Activated CD8-positive, alpha-beta memory T cell treated with anti-CD3 and anti-CD28 coated beads for 1 hour (primary cell): ENCODE results near the gene C1orf159.

Source experiments
- DNase-seq, 2 donors: peaks; one replicate each; pipeline ENCODE4 v3.0.0-alpha.2; 2020; ENCODE audit warnings: low read depth in 1 of 2; ENCODE audit errors: extremely low read depth in 1 of 2

Gene C1orf159

DNA sequence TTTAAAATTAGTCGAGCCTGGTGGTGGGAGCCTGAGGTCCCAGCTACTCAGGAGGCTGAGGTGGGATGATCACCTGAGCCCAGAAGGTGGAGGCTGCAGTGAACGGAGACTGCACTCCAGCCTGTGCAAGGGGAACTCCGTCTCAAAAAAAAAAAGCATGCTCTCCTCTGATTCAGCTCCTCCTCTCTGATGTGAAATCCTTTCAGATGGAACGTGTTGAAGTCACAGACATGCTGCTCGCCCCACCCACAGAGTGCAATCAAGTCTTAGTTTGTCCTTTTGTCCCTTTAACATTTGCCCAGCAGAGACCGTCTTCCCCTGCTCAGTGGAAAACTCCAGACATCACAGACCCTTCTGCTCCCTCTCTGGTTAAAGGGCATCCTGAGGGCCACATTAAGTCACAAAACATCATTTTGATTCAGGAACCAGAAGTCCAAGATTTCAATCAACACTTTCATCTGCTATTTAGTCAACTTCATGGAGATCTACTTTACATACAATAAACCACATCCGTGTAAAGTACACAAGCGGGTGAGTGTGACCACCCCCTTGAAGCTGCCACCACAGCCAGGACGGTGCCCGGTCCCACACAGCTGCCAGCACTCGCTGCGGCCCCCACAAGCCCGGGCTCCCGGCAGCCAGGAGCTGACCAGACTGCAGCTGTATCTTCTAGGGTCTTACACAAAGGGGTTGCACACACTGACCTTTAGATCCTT lies 22.8 kb downstream of the C1orf159 start:
- no peak for DNase-seq

GRCh38 chr1:1092149-1092855 lies 23.6 kb downstream of the C1orf159 start:
- no peak for DNase-seq

DNA sequence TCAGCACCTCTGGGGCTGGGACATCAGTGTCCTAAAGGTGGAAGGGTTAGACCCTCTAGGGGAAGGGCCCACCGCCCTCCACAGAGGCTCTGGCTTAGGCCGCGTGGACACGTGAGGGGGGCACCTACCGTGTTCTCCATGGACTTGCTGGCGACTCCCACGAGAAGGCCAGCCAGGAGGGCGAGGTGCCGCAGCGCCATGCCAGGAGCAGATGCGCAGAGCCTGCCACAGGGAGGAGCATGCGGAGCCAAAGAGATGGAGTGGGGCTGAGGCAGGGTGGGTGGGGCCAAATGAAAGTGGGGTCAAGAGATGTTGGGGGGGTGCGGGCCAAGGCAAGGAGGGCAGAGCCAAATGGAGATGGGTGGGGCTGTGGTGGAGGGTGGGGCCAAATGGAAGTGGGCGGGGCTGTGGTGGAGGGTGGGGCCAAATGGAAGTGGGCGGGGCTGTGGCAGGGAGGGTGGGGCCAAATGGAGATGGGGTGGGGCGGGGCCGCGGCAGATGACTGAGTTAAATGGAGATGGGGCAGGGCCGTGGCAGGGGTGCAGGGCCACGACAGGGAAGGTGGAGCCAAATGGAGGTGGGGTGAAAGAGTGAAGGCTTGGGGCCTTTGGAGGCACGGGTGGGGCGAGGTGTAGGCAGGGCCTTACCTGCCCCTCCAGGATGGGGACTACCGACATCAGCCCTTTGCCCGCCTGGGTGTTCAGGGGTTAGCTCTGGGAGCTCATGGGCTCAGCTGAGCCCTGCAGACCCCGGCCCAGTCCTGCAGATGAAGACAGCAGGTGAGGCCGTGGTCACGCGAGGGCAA lies 24.3 kb downstream of the C1orf159 start:
- DNase-seq: no peak

DNA sequence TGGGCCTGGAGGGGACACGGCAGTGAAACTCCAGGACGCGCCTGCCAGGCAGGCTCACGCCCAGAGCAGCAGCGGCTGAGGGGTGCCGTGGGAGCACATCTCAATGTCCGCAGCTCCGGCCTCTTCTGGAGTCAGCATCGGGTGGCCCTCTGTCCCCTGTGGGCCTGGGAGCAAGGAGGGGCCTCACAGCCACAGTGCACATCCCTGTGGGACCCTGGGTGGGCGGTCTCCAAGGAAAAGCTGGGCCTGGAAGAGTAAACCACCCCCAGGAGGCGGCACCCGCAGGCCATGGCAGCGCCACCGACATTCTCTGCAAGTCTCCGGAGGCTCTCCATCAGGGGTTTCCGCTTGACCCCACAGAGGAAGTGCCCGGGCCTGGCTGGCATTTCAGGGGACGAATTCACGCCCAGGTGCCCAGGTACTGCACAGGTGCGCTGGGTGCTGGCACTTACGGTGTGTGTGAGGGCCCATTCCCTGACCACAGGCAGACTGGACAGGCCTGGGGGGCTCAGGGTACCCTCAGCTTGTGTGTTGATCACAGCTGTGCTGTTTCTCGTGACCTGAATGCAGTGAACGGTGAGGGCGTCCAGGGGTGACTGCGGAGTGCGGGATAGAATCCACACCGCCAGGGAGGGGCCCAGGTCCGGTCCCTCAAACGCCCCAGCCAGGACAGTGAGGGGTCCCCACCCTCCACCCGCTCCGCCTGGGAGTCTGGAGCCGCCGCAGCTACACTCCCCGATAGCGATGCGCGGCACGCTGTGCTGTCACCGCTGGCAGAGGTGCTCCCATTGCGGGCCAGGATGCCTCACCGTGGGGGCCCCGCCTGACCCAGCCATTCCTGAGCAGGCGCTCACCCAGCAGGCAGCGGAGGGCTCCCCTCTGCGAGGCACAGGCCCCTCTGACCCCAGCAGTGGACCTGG lies 25.2 kb downstream of the C1orf159 start:
- DNase-seq: no peak

DNA sequence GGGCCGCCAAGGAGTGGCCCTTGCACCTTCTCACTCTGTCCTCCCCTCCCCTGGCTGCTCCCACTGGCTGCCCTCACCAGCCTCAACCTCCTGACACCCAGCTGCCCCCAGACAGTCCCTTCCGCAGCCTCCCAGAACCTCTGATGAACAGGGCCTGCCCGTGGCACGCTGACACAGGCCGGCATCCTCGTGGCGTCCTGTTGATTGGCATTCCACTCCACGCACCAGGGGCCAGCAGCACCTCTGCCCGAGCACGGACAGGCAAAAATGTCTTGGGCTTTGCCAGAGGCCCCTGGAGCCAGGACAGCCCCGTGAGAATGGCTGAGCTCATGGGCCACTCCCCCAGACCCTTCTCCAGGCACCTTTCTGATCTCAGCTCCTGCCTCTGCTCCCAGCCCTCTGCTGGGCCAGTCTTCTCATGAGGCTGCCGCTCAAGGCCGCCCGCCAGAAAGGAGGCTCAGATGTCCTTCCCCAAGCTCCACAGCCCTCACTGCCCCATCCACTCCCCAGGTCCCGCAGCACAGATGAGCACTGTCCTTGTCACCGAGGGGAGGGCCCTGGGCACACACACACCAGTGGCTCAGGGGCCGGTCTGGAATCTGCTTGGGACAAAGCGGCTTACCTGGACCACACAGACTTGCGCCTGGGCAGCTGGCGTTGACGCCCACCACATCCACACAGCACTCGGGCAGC lies 26.0 kb downstream of the C1orf159 start:
- no peak for DNase-seq

DNA sequence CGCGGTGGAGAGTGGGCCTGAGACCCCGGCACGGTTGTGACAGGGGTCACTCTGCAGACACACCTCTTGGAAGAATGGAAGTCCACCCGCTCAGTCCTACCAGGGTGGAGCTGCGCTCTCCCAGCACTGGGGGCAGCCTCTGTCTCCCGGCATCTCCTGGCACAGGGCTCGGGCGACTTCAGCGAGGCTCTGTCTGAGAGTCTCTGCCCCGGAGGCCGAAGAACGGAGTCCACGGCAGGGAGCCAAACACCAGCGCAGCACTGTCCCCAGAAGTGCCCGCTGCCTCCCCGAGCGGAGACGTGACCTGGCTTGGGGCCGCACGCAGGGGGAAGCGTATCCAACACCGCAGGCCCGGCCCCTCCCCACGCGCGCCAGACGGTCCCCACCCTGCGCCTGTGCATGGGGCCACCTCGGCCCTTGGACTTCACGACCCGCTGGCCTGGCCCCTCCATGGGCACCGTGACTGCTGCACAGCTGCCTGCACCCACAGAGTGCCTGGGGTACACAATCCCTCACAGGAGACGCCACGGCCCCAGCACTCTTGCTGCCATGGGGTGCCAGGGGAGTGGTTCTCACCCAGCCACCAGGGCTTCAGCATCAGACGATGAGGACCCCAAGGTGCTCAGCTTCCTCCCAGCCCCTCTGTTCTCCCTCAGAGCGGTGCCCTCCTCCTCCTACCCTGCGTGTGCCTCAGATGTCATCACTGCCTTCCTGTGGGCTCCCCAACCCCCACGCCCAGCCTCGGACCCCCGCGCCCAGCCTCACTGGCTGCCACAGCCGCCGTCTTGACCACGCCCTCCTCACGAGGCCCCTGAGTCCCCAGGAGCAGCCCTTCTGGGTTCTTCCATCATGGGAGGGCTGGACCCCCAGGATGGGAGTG lies 26.8 kb downstream of the C1orf159 start:
- DNase-seq: no peak

GRCh38 chr1:1088029-1088800 lies 27.7 kb downstream of the C1orf159 start:
- DNase-seq: no peak

DNA sequence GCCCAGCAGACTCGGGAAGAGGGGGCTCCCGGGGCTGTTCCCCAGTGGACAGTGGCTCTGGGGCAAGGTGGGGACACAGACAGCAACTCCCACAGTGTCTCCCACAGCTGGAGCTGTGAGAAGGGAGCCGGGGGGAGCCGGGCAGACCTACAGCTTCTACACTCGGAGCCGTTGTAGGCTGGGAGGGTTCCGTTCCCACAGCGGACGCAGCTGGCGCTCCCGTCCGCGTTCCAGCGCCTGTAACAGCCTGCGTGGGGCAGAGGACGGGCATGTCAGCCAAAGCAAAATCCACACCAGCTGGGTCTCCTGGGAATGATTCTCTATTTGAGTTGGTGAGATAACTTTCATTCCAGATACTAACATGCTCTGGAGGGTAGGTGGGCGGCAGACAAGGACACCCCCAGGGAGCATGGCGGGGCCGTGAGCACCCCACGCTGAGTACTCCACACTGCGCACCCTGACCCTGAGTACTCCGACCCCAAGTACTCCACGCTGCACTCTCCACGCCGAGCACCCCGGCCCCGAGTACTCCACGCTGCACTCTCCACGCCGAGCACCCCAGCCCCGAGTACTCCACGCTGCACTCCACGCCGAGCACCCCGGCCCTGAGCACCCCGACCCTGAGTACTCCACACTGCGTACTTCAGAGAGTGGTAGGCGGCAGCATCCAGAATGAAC lies 28.4 kb downstream of the C1orf159 start:
- no peak for DNase-seq

GRCh38 chr1:1086911-1087341 lies 29.0 kb downstream of the C1orf159 start:
- no peak for DNase-seq

GRCh38 chr1:1085911-1086841 lies 29.7 kb downstream of the C1orf159 start:
- no peak for DNase-seq

- no peak for DNase-seq
Observed at GRCh38 chr1:1085171-1085841, 30.6 kb downstream of the C1orf159 start.

DNA sequence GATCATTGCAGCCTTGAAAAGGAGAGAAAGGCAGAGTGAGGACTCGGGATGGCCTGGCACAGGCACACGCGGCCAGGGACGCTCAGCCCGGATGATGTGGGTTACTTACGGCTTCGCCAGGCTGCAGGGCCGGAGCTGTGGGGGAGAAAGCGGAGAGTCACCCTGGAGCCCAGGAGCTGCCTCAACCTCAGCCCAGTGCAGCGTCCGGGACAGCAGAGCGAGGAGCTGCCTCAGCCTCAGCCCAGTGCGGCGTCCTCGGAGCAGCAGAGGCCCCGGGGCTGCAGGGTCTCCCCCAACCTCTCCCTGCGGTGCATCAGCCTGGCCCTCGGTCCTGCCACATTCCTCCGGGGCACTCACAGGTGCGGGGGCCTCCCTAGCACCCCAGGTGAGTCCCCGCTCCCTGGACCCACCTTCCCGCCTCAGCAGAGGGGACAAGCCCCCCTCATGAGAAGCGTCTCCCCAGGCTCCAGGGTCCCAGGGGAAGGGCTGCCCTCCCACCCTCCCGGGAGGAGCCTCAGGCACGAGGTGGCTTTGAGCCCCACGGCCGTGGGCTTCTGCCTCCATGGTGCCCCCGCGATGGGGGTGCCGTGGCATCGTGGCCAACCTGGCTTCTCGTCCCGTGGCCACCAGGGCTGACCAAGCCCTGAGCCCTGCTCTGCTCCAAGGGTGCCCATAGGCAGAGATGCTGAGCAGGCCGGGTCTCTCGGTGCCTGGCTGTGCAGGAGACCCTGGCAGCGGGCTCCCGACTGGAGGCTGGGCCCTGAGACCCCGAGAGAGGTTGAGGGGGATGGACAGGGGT lies 31.3 kb downstream of the C1orf159 start:
- no peak for DNase-seq

- no peak for DNase-seq
Observed at GRCh38 chr1:1083416-1084371, 32.2 kb downstream of the C1orf159 start.

DNA sequence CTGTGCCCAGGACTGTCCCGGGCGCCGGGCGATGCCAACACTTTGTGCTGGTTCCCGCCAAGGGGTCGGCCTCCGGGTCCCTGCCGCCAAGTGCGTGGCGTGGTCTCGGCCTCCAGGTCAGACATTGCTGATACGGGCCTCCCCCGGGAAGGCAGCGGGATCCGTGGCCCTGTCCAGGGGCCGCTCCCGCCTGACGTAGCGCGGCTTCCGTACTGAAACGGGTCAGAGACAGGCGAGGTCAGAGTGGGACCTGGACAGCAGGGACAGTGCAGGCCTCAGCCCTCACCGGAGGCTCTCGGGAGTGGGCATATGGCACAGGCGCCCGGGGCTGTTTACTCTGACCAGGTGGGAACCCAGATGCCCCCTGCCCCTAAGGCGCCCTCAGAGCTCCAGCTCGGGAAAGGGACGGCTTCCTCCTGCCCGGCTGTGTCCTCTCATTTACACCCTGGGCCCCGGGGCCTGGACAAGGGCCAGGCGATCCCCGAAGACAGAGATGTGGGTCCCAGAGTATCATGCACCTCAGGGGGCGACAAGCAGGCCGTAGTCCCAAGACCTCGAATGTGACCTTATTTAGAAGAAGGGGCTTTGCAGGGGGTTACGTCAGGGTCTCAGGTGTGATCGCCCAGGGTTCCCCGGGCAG lies 33.0 kb downstream of the C1orf159 start:
- DNase-seq: no peak
